ENCODE results near the gene MRPS34. TPM values are rescaled to one million over a fixed set of nuclear protein-coding genes. Genes with fewer than 3 reads are reported as not detected.

MRPS34 gene
- total RNA-seq, 4 donors from 2014 or later = 65.4 to 120 (median 90.0) TPM

DNA sequence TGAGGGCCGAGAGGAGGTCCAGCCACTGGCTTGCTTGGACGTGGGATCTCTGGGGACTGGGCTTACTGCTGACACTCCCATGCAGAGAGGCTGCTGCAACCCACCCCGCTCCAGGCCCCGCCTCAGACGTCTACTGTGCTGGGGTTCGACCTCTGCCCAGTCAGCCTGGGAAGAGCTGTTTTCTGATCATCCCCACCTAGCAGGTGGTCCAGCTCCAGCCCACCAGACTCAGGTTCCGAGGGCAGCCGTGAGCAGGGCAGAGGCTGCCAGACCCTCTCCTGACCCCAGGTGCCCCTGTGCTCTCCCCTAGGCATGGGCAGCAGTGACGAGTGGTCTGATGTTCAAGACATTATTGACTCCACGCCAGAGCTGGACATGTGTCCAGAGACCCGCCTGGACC is 25.0 kb downstream of the MRPS34 start:
- Histone ChIP-seq H3K4me3 (no peak overlapping the region), H3K9me3 (no peaks in the 10 kb centered on the region), H3K4me1 (no peaks in the 10 kb centered on the region), H3K36me3 (peaks cover 0 to 86% of the 10 kb centered on the region in 2 donors), H3K27me3 (no peaks in the 10 kb centered on the region), H3K27ac (no peak overlapping the region)
- no peak for TF ChIP-seq POLR2A (IDR thresholded peaks at IDR 0.05)
- TF ChIP-seq, protein P1, sequence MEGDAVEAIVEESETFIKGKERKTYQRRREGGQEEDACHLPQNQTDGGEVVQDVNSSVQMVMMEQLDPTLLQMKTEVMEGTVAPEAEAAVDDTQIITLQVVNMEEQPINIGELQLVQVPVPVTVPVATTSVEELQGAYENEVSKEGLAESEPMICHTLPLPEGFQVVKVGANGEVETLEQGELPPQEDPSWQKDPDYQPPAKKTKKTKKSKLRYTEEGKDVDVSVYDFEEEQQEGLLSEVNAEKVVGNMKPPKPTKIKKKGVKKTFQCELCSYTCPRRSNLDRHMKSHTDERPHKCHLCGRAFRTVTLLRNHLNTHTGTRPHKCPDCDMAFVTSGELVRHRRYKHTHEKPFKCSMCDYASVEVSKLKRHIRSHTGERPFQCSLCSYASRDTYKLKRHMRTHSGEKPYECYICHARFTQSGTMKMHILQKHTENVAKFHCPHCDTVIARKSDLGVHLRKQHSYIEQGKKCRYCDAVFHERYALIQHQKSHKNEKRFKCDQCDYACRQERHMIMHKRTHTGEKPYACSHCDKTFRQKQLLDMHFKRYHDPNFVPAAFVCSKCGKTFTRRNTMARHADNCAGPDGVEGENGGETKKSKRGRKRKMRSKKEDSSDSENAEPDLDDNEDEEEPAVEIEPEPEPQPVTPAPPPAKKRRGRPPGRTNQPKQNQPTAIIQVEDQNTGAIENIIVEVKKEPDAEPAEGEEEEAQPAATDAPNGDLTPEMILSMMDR (IDR thresholded peaks at IDR 0.05 in 4 of 5, conservative IDR thresholded peaks at IDR 0.05 in 1 of 5) = no peak
- in situ Hi-C loops (cut with MboI; ENCODE audit: low sequenced_read_pairs in 4 of 4) (no loop called here), intact Hi-C loops (cut with DNase I; ENCODE audit: low total_unique reads) (no loop called here)
- DNase-seq = no peak
- ATAC-seq = no peak

DNA sequence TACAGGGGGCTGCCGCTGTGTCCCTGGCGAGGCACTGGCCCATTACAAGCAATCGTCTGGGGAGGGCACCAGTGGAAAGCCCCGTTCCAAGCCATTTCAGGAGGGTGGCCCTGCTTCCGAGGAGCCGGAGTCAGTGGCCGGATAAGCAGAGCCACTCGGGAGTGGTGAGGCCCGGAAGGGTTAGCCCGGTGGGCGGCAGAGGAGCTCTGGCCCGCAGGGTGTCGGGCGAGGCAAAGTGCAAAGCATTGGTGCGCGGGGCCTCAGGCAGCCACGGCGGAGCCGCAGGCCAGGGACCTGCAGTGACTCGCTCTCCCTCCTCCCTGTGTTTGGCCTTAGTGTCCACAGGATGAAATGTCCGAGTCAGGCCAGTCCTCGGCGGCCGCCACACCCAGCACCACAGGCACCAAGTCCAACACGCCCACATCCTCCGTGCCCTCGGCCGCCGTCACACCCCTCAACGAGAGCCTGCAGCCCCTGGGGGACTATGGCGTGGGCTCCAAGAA is 26.2 kb downstream of the MRPS34 start:
- no peaks in the 10 kb centered on the region for H3K4me1 ChIP-seq
- H3K9me3 ChIP-seq = no peaks in the 10 kb centered on the region
- H3K27me3 ChIP-seq = no peaks in the 10 kb centered on the region
- H3K4me3 ChIP-seq = no peak overlapping the region
- H3K36me3 ChIP-seq = peaks cover 0 to 76% of the 10 kb centered on the region in 2 donors
- no peak overlapping the region for H3K27ac ChIP-seq
- no peak for TF ChIP-seq POLR2A (IDR thresholded peaks at IDR 0.05)
- TF ChIP-seq, protein P1 (IDR thresholded peaks at IDR 0.05 in 4 of 5, conservative IDR thresholded peaks at IDR 0.05 in 1 of 5) = no peak
- ATAC-seq (no peak), DNase-seq (no peak)
- intact Hi-C loops (cut with DNase I; ENCODE audit: low total_unique reads) (no loop called here), in situ Hi-C loops (cut with MboI; ENCODE audit: low sequenced_read_pairs in 4 of 4) (no loop called here)

GRCh38 chr16:1745900-1746692 is 26.8 kb downstream of the MRPS34 start:
- H3K4me3 ChIP-seq = no peak overlapping the region
- H3K36me3 ChIP-seq = peaks cover 0 to 70% of the 10 kb centered on the region in 2 donors
- H3K27ac ChIP-seq = no peak overlapping the region
- no peaks in the 10 kb centered on the region for H3K9me3 ChIP-seq
- intact Hi-C loops (cut with DNase I; ENCODE audit: low total_unique reads) (no loop called here), in situ Hi-C loops (cut with MboI; ENCODE audit: low sequenced_read_pairs in 4 of 4) (no loop called here)
- no peak for DNase-seq
- H3K27me3 ChIP-seq = no peaks in the 10 kb centered on the region
- H3K4me1 ChIP-seq = no peaks in the 10 kb centered on the region
- no peak for ATAC-seq
- TF ChIP-seq, protein P1 (IDR thresholded peaks at IDR 0.05 in 4 of 5, conservative IDR thresholded peaks at IDR 0.05 in 1 of 5) = no peak
- TF ChIP-seq POLR2A (IDR thresholded peaks at IDR 0.05) = no peak

DNA sequence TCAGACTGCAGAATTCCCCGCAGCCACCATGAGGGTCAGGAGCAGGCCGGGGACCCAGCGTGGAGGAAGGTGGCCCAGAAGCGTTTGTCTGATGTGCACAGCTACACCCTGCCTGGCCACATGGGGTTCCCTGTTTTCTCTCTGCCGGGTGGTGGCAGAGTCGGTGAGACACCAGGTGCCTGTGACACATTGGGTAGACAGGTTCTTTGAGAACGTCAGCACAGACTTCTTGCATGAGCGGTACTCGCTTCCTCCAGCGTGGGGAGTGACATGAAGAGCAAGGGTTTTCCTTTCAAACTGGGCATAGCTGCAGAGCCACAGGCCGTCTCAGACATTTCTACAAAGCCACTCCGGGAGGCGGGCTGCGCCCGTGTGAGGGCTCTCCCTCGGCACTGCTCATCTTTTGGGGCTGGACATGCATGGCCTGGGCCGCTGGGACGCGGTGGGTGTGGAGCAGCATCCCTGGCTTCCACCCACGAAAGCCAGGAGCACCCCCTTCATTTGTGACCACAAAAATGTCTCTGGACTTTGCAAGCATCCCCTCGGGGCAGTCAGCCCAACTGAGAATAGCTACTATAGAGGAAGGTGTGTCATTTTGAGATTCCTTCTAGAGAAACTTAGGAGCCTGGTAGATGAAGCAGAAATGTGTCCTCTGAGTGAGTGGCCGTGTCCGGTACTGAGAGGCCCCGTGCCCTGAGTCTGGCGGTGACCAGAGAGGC is 27.6 kb downstream of the MRPS34 start:
- no peak for DNase-seq
- in situ Hi-C loops (cut with MboI; ENCODE audit: low sequenced_read_pairs in 4 of 4) = no loop called here
- no peak overlapping the region for H3K4me3 ChIP-seq
- no peak for TF ChIP-seq POLR2A (IDR thresholded peaks at IDR 0.05)
- TF ChIP-seq, protein P1 (IDR thresholded peaks at IDR 0.05 in 4 of 5, conservative IDR thresholded peaks at IDR 0.05 in 1 of 5) = no peak
- intact Hi-C loops (cut with DNase I; ENCODE audit: low total_unique reads) = no loop called here
- H3K36me3 ChIP-seq = peaks cover 0 to 63% of the 10 kb centered on the region in 2 donors
- H3K27ac ChIP-seq = no peak overlapping the region
- H3K27me3 ChIP-seq = no peaks in the 10 kb centered on the region
- no peaks in the 10 kb centered on the region for H3K9me3 ChIP-seq
- no peak for ATAC-seq
- no peaks in the 10 kb centered on the region for H3K4me1 ChIP-seq

Data from gastrocnemius medialis (tissue), 4 donors.